ENCODE data around the gene MYO1B. TPM values are rescaled to one million over a fixed set of nuclear protein-coding genes. Genes with fewer than 3 reads are reported as not detected.

Gene MYO1B
- total RNA-seq, 1 experiment from 2014 or later, result 43.2 TPM

GRCh38 chr2:191302459-191303139 is 57.4 kb downstream of the MYO1B start:
- no peak for DNase-seq
- WGBS (ENCODE audit: extremely low coverage, insufficient read length, low lambda C conversion rate), result no CpG with 5 or more reads among the region's 3 CpGs

More at GRCh38 chr2:191302459-191303139, 57.4 kb downstream of the MYO1B start:
- H2AFZ ChIP-seq (ENCODE audit: low read length), result no peak overlapping the region
- no peak overlapping the region for H3T11ph ChIP-seq (ENCODE audit: low read length)
- Mint-ChIP-seq H3K27me3 (ENCODE audit: low read depth) (no peaks in the 10 kb centered on the region), H3K4me1 (peaks cover 18 to 19% of the 10 kb centered on the region in 2 experiments), H3K4me3 (no peak overlapping the region), H3K9me3 (no peaks in the 10 kb centered on the region), H3K36me3 (ENCODE audit: insufficient read depth in 1 of 3, low read depth in 3 of 3) (peaks cover 0 to 2% (median 0%) of the 10 kb centered on the region in 3 experiments; a peak in 3 of 7 replicates), H3K27ac (no peak overlapping the region; a peak in 1 of 7 replicates)
- TF ChIP-seq, protein P1, sequence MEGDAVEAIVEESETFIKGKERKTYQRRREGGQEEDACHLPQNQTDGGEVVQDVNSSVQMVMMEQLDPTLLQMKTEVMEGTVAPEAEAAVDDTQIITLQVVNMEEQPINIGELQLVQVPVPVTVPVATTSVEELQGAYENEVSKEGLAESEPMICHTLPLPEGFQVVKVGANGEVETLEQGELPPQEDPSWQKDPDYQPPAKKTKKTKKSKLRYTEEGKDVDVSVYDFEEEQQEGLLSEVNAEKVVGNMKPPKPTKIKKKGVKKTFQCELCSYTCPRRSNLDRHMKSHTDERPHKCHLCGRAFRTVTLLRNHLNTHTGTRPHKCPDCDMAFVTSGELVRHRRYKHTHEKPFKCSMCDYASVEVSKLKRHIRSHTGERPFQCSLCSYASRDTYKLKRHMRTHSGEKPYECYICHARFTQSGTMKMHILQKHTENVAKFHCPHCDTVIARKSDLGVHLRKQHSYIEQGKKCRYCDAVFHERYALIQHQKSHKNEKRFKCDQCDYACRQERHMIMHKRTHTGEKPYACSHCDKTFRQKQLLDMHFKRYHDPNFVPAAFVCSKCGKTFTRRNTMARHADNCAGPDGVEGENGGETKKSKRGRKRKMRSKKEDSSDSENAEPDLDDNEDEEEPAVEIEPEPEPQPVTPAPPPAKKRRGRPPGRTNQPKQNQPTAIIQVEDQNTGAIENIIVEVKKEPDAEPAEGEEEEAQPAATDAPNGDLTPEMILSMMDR (conservative IDR thresholded peaks at IDR 0.05), result peak; percentile 63
- no peak overlapping the region for H3K27ac ChIP-seq (ENCODE audit: insufficient read length, low read depth, low read length)
- H3K23me2 ChIP-seq (ENCODE audit: insufficient read length, low read depth, low read length, poor library complexity, severe bottlenecking), result no peaks in the 10 kb centered on the region
- H3K9me3 ChIP-seq (ENCODE audit: control insufficient read depth, low read depth, low read length), result no peaks in the 10 kb centered on the region
- H3K27me3 ChIP-seq (ENCODE audit: insufficient read depth, low read length), result no peaks in the 10 kb centered on the region
- no peak overlapping the region for H4K91ac ChIP-seq (ENCODE audit: insufficient read length, low read depth, low read length)
- no peak overlapping the region for H2BK5ac ChIP-seq (ENCODE audit: insufficient read length, low read length)
- no peak overlapping the region for H2BK20ac ChIP-seq (ENCODE audit: low read depth, low read length, poor library complexity, severe bottlenecking)
- H4K8ac ChIP-seq (replicated peaks; ENCODE audit: insufficient read length, low read depth, low read length), result no peak overlapping the region
- no peak overlapping the region for H4K5ac ChIP-seq (ENCODE audit: insufficient read length, low read depth, low read length)
- H4K20me1 ChIP-seq (ENCODE audit: control insufficient read depth, insufficient read depth, insufficient read length), result no peaks in the 10 kb centered on the region
- no peak overlapping the region for H3K56ac ChIP-seq (ENCODE audit: insufficient read length, low read depth, low read length)
- no peak overlapping the region for H3K18ac ChIP-seq (ENCODE audit: insufficient read length, low read depth, low read length)
- peaks cover 2% of the 10 kb centered on the region; the same call in 1 of the 2 replicates for H3K4me1 ChIP-seq (ENCODE audit: insufficient read depth, low read length)
- H3K23ac ChIP-seq (ENCODE audit: insufficient read length, low read depth, low read length), result no peak overlapping the region
- H2AK5ac ChIP-seq (ENCODE audit: insufficient read length, low read length), result no peak overlapping the region
- H3K9ac ChIP-seq (ENCODE audit: extremely low read depth, insufficient read length, low read length), result no peak overlapping the region
- H2BK12ac ChIP-seq (ENCODE audit: insufficient read length, low read depth, low read length), result no peak overlapping the region
- no peak overlapping the region for H3K14ac ChIP-seq (ENCODE audit: insufficient read depth, low read length)
- H2BK120ac ChIP-seq (ENCODE audit: low read depth, low read length, poor library complexity, severe bottlenecking), result no peak overlapping the region
- no peaks in the 10 kb centered on the region; the same call in 1 of the 2 replicates for H3K79me2 ChIP-seq (ENCODE audit: insufficient read depth, low read length)
- peaks cover 3% of the 10 kb centered on the region for H3K79me1 ChIP-seq (ENCODE audit: insufficient read depth, low read depth, low read length, poor library complexity, severe bottlenecking)
- H3K4me2 ChIP-seq (ENCODE audit: insufficient read depth, insufficient read length, low read length), result no peak overlapping the region
- H2BK15ac ChIP-seq (ENCODE audit: low read depth, low read length), result no peak overlapping the region
- H3K4ac ChIP-seq (ENCODE audit: low read depth, low read length), result no peak overlapping the region

Measured in H9 (cell line).